ENCODE data around the gene TEX19.
"Not testable (repeated sequence)": the region's sequence is repeated elsewhere in the genome, so short reads cannot be mapped to it uniquely, and the experiment has no call there.

TEX19 gene

GRCh38 chr17:82380860-82381702 is 22.0 kb downstream of the TEX19 start:
- H3K36me3 ChIP-seq (ENCODE audit: control insufficient read depth in 1 of 2, insufficient read depth in 2 of 2, low read depth in 1 of 2, low read length in 2 of 2): peaks cover 0 to 3% of the 10 kb centered on the region in 2 experiments
- H4K8ac ChIP-seq (ENCODE audit: low read length): no peak overlapping the region
- H2BK12ac ChIP-seq (ENCODE audit: low read length in 2 of 2): no peak overlapping the region
- peaks cover 18% of the 10 kb centered on the region for H3K4me1 ChIP-seq (ENCODE audit: control insufficient read depth, insufficient read depth, low read depth, low read length)
- H3K23ac ChIP-seq (ENCODE audit: low read length in 2 of 2): no peak overlapping the region
- no peak overlapping the region for H3K18ac ChIP-seq (ENCODE audit: low read depth in 1 of 2, low read length in 2 of 2)
- H3K4me3 ChIP-seq (ENCODE audit: insufficient read depth in 1 of 2, low read depth in 1 of 2, low read length in 2 of 2): peak overlapping the region in 1 of 2 experiments; percentile 70
- H3K27ac ChIP-seq (ENCODE audit: low read length, poor library complexity, severe bottlenecking): no peak overlapping the region
- DNase-seq: peak; percentile 4
- no peak overlapping the region for H3K14ac ChIP-seq (ENCODE audit: low read length in 2 of 2)
- no peak overlapping the region for H2AFZ ChIP-seq (ENCODE audit: low read depth, low read length)
- no peaks in the 10 kb centered on the region for H3K9me3 ChIP-seq (ENCODE audit: control insufficient read depth, low read length)
- 78% methylated on average over 22 of the region's 23 CpGs for WGBS
- H2BK15ac ChIP-seq (ENCODE audit: low read depth, poor library complexity, severe bottlenecking): no peak overlapping the region
- no peak overlapping the region for H2BK5ac ChIP-seq (ENCODE audit: low read depth, low read length, poor library complexity, severe bottlenecking)
- H2AK5ac ChIP-seq (ENCODE audit: low read length, severe bottlenecking): no peak overlapping the region
- H2BK120ac ChIP-seq (ENCODE audit: low read depth, low read length): no peak overlapping the region
- H3K9ac ChIP-seq (ENCODE audit: low read length): peak overlapping the region; percentile 44
- no peak overlapping the region for H3K4ac ChIP-seq (ENCODE audit: low read depth in 1 of 2, low read length in 2 of 2)
- no peak overlapping the region for H3K4me2 ChIP-seq (ENCODE audit: low read length, poor library complexity, severe bottlenecking)
- peaks cover 25 to 44% of the 10 kb centered on the region in 2 experiments for H3K27me3 ChIP-seq (ENCODE audit: control insufficient read depth in 1 of 2, insufficient read depth in 1 of 2, low read length in 2 of 2)
- H4K91ac ChIP-seq (ENCODE audit: low read length): no peak overlapping the region
- no peaks in the 10 kb centered on the region for H3K79me1 ChIP-seq (replicated peaks; ENCODE audit: low read length, poor library complexity, severe bottlenecking)

GRCh38 chr17:82381703-82382009 is 22.6 kb downstream of the TEX19 start:
- peak overlapping the region in 1 of 2 experiments; percentile 62 for H3K14ac ChIP-seq (ENCODE audit: low read length in 2 of 2)
- WGBS: 97% methylated on average over 8 of the region's 10 CpGs
- H3K9ac ChIP-seq (ENCODE audit: low read length); H2BK12ac ChIP-seq (ENCODE audit: low read length in 2 of 2); H3K36me3 ChIP-seq (ENCODE audit: control insufficient read depth in 1 of 2, insufficient read depth in 2 of 2, low read depth in 1 of 2, low read length in 2 of 2); H4K91ac ChIP-seq (ENCODE audit: low read length); H3K4me2 ChIP-seq (ENCODE audit: low read length, poor library complexity, severe bottlenecking); H3K18ac ChIP-seq (ENCODE audit: low read depth in 1 of 2, low read length in 2 of 2); DNase-seq; H4K8ac ChIP-seq (ENCODE audit: low read length); H2AK5ac ChIP-seq (ENCODE audit: low read length, severe bottlenecking); H3K23ac ChIP-seq (ENCODE audit: low read length in 2 of 2); H2AFZ ChIP-seq (ENCODE audit: low read depth, low read length); H3K79me1 ChIP-seq (replicated peaks; ENCODE audit: low read length, poor library complexity, severe bottlenecking); H2BK120ac ChIP-seq (ENCODE audit: low read depth, low read length); H2BK15ac ChIP-seq (ENCODE audit: low read depth, poor library complexity, severe bottlenecking); H2BK5ac ChIP-seq (ENCODE audit: low read depth, low read length, poor library complexity, severe bottlenecking); H3K9me3 ChIP-seq (ENCODE audit: control insufficient read depth, low read length); H3K27ac ChIP-seq (ENCODE audit: low read length, poor library complexity, severe bottlenecking); H3K4ac ChIP-seq (ENCODE audit: low read depth in 1 of 2, low read length in 2 of 2): not testable (repeated sequence)
- H3K4me3 ChIP-seq (ENCODE audit: insufficient read depth in 1 of 2, low read depth in 1 of 2, low read length in 2 of 2): peak overlapping the region in 1 of 2 experiments; percentile 70
- peaks cover 19% of the 10 kb centered on the region for H3K4me1 ChIP-seq (ENCODE audit: control insufficient read depth, insufficient read depth, low read depth, low read length)
- H3K27me3 ChIP-seq (ENCODE audit: control insufficient read depth in 1 of 2, insufficient read depth in 1 of 2, low read length in 2 of 2): peaks cover 20 to 45% of the 10 kb centered on the region in 2 experiments

GRCh38 chr17:82382220-82382932 is 23.3 kb downstream of the TEX19 start:
- Histone ChIP-seq H3K27me3 (ENCODE audit: control insufficient read depth in 1 of 2, insufficient read depth in 1 of 2, low read length in 2 of 2) (peaks cover 27 to 50% of the 10 kb centered on the region in 2 experiments), H3K4me3 (ENCODE audit: insufficient read depth in 1 of 2, low read depth in 1 of 2, low read length in 2 of 2) (peak overlapping the region in 1 of 2 experiments; percentile 20), H3K4me1 (ENCODE audit: control insufficient read depth, insufficient read depth, low read depth, low read length) (peaks cover 21% of the 10 kb centered on the region)
- WGBS: 82% methylated on average over 21 of the region's 21 CpGs
- H2BK12ac ChIP-seq (ENCODE audit: low read length in 2 of 2); H3K36me3 ChIP-seq (ENCODE audit: control insufficient read depth in 1 of 2, insufficient read depth in 2 of 2, low read depth in 1 of 2, low read length in 2 of 2); DNase-seq; H4K8ac ChIP-seq (ENCODE audit: low read length); H3K9ac ChIP-seq (ENCODE audit: low read length); H2AK5ac ChIP-seq (ENCODE audit: low read length, severe bottlenecking); H3K4ac ChIP-seq (ENCODE audit: low read depth in 1 of 2, low read length in 2 of 2); H2BK5ac ChIP-seq (ENCODE audit: low read depth, low read length, poor library complexity, severe bottlenecking); H3K14ac ChIP-seq (ENCODE audit: low read length in 2 of 2); H3K27ac ChIP-seq (ENCODE audit: low read length, poor library complexity, severe bottlenecking); H2BK15ac ChIP-seq (ENCODE audit: low read depth, poor library complexity, severe bottlenecking); H4K91ac ChIP-seq (ENCODE audit: low read length); H2AFZ ChIP-seq (ENCODE audit: low read depth, low read length); H3K18ac ChIP-seq (ENCODE audit: low read depth in 1 of 2, low read length in 2 of 2); H3K4me2 ChIP-seq (ENCODE audit: low read length, poor library complexity, severe bottlenecking); H3K79me1 ChIP-seq (replicated peaks; ENCODE audit: low read length, poor library complexity, severe bottlenecking); H3K9me3 ChIP-seq (ENCODE audit: control insufficient read depth, low read length); H3K23ac ChIP-seq (ENCODE audit: low read length in 2 of 2); H2BK120ac ChIP-seq (ENCODE audit: low read depth, low read length): not testable (repeated sequence)

- no peak overlapping the region for H3K27ac ChIP-seq (ENCODE audit: low read length, poor library complexity, severe bottlenecking)
Measured at GRCh38 chr17:82382933-82383255, 23.8 kb downstream of the TEX19 start.

More at GRCh38 chr17:82382933-82383255, 23.8 kb downstream of the TEX19 start:
- no peak overlapping the region for H2BK120ac ChIP-seq (ENCODE audit: low read depth, low read length)
- no peak overlapping the region for H3K4ac ChIP-seq (ENCODE audit: low read depth in 1 of 2, low read length in 2 of 2)
- H2BK5ac ChIP-seq (ENCODE audit: low read depth, low read length, poor library complexity, severe bottlenecking): no peak overlapping the region
- H2BK15ac ChIP-seq (ENCODE audit: low read depth, poor library complexity, severe bottlenecking): no peak overlapping the region
- H3K4me2 ChIP-seq (ENCODE audit: low read length, poor library complexity, severe bottlenecking): no peak overlapping the region
- peaks cover 21% of the 10 kb centered on the region for H3K4me1 ChIP-seq (ENCODE audit: control insufficient read depth, insufficient read depth, low read depth, low read length)
- no peak overlapping the region for H3K14ac ChIP-seq (ENCODE audit: low read length in 2 of 2)
- H3K9me3 ChIP-seq (ENCODE audit: control insufficient read depth, low read length): no peaks in the 10 kb centered on the region
- no peak overlapping the region for H3K18ac ChIP-seq (ENCODE audit: low read depth in 1 of 2, low read length in 2 of 2)
- peaks cover 32 to 50% of the 10 kb centered on the region in 2 experiments for H3K27me3 ChIP-seq (ENCODE audit: control insufficient read depth in 1 of 2, insufficient read depth in 1 of 2, low read length in 2 of 2)
- H2AK5ac ChIP-seq (ENCODE audit: low read length, severe bottlenecking): no peak overlapping the region
- peak overlapping the region in 1 of 2 experiments; percentile 20 for H3K4me3 ChIP-seq (ENCODE audit: insufficient read depth in 1 of 2, low read depth in 1 of 2, low read length in 2 of 2)
- no peak overlapping the region for H4K91ac ChIP-seq (ENCODE audit: low read length)
- no peak for DNase-seq
- no peak overlapping the region for H3K9ac ChIP-seq (ENCODE audit: low read length)
- 91% methylated on average over 9 of the region's 11 CpGs for WGBS
- H3K36me3 ChIP-seq (ENCODE audit: control insufficient read depth in 1 of 2, insufficient read depth in 2 of 2, low read depth in 1 of 2, low read length in 2 of 2): peaks cover 0 to 3% of the 10 kb centered on the region in 2 experiments
- no peak overlapping the region for H2AFZ ChIP-seq (ENCODE audit: low read depth, low read length)
- H4K8ac ChIP-seq (ENCODE audit: low read length): no peak overlapping the region
- no peak overlapping the region for H3K23ac ChIP-seq (ENCODE audit: low read length in 2 of 2)
- no peaks in the 10 kb centered on the region for H3K79me1 ChIP-seq (replicated peaks; ENCODE audit: low read length, poor library complexity, severe bottlenecking)
- H2BK12ac ChIP-seq (ENCODE audit: low read length in 2 of 2): no peak overlapping the region
